IMR-90 (cell line): Measurements from ENCODE around the gene LAGE3.

Source experiments
- CTCF ChIP-seq: conservative IDR thresholded peaks from 2 replicates; pipeline ENCODE4 v1.5.1; 2012; ENCODE audit warnings: mild to moderate bottlenecking, low read depth, low read length, improper control_type of control experiment
- ELK1 ChIP-seq: fragments of 150-350 bp; IDR thresholded peaks from 2 replicates; pipeline ENCODE4 v1.6.1; 2016; ENCODE audit warnings: low read depth, mild to moderate bottlenecking, low read length, moderate library complexity, borderline replicate concordance
- MAFK ChIP-seq: IDR thresholded peaks from 2 replicates; pipeline ENCODE4 v1.6.1; 2012; ENCODE audit warnings: low read depth, low read length, improper control_type of control experiment
- MAZ ChIP-seq: IDR thresholded peaks from 2 replicates; pipeline ENCODE4 v1.6.1; 2012; ENCODE audit warnings: low read depth, mild to moderate bottlenecking, low read length, improper control_type of control experiment, moderate library complexity, borderline replicate concordance
- MXI1 ChIP-seq: IDR thresholded peaks from 2 replicates; pipeline ENCODE4 v1.6.1; 2012; ENCODE audit warnings: low read depth, mild to moderate bottlenecking, low read length, moderate library complexity, borderline replicate concordance
- POLR2A ChIP-seq: IDR thresholded peaks from 2 replicates; pipeline ENCODE4 v1.6.1; 2012; ENCODE audit warnings: mild to moderate bottlenecking, low read depth, low read length
- RAD21 ChIP-seq: IDR thresholded peaks from 2 replicates; pipeline ENCODE4 v1.6.1; 2012; ENCODE audit warnings: low read length, improper control_type of control experiment
- RCOR1 ChIP-seq: IDR thresholded peaks from 2 replicates; pipeline ENCODE4 v1.6.1; 2012; ENCODE audit warnings: mild to moderate bottlenecking, low read length, improper control_type of control experiment; ENCODE audit not compliant: insufficient replicate concordance
- USF2 ChIP-seq: fragments of 150-350 bp; IDR thresholded peaks from 2 replicates; pipeline ENCODE4 v1.6.1; 2017; ENCODE audit warnings: mild to moderate bottlenecking, antibody characterized with exemption, low read length, low read depth

- no peak for TF ChIP-seq POLR2A
- no peak for TF ChIP-seq CTCF
- no peak for TF ChIP-seq RCOR1
- TF ChIP-seq USF2, result no peak
- TF ChIP-seq MXI1, result no peak
- no peak for TF ChIP-seq RAD21
- TF ChIP-seq MAZ, result no peak
- no peak for TF ChIP-seq MAFK
- TF ChIP-seq ELK1, result no peak
Observed at GRCh38 chrX:154470914-154471568, 8.0 kb downstream of the LAGE3 start.
